ENCODE measurements around the gene MTX1. TPM values are rescaled to one million over a fixed set of nuclear protein-coding genes. Genes with fewer than 3 reads are reported as not detected.
"Not testable (repeated sequence)": the region's sequence is repeated elsewhere in the genome, so short reads cannot be mapped to it uniquely, and the experiment has no call there.

MTX1 gene
- total and polyA plus RNA-seq, 9 of the 15 experiments (the other 6 are each of a cell fraction or from before 2014, with no cell fraction given), result 29.1 to 98.4 (median 66.9) TPM

- H3K4me3 ChIP-seq; in situ Hi-C loops (cut with MboI); H3K9me3 ChIP-seq (replicated peaks; ENCODE audit: control insufficient read depth, insufficient read depth, low read depth, low read length); H3K9ac ChIP-seq (ENCODE audit: insufficient read depth in 1 of 2, low read depth in 2 of 2, low read length in 2 of 2); H3K27ac ChIP-seq (ENCODE audit: extremely low read depth, low read depth, low read length); CTCF ChIA-PET (ENCODE audit: low intra/inter-chr PET ratio); BruUV-seq (replicated peaks); ATAC-seq; H4K20me1 ChIP-seq (replicated peaks; ENCODE audit: control insufficient read depth, insufficient read depth, low read length); H3K36me3 ChIP-seq (ENCODE audit: control insufficient read depth, insufficient read depth, low read length); H2AFZ ChIP-seq (ENCODE audit: low read depth, low read length); H3K27me3 ChIP-seq (ENCODE audit: control insufficient read depth in 2 of 2, insufficient read depth in 2 of 2, low read length in 2 of 2); H3K4me2 ChIP-seq (ENCODE audit: insufficient read depth, low read length); DNase-seq (ENCODE audit: extremely low read depth in 1 of 4, low spot score in 3 of 4); H3K9me1 ChIP-seq (ENCODE audit: control insufficient read depth, insufficient read depth, low read length); intact Hi-C loops (cut with micrococcal nuclease): not testable (repeated sequence)
- POLR2A ChIA-PET, result interaction anchor here (0.5 to 0.6 kb wide), 2 partner anchors 13 to 39 kb away, joined by 3 to 5 read pairs; no protein-coding TSS in a partner anchor
- peak; percentile 63 for FAIRE-seq
- WGBS (ENCODE audit: insufficient coverage, low coverage, missing lambda C conversion rate), result 6% methylated on average over 3 of the region's 3 CpGs
- 0 out of 2 replicates have a peak, but pooled peaks have one; percentile 24 for TF ChIP-seq MTA2 (IDR thresholded peaks at IDR 0.05; ENCODE audit: low read depth)
- TF ChIP-seq ZNF263 (CRISPR knock-in tag; IDR thresholded peaks at IDR 0.05; ENCODE audit: borderline replicate concordance), result peak; percentile 42; the same call in 1 of the 2 replicates
- peak; percentile 50; the same call in 1 of the 2 replicates for TF ChIP-seq SPI1 (IDR thresholded peaks at IDR 0.05; ENCODE audit: borderline replicate concordance, low read depth, low read length)
- peak; percentile 61 for TF ChIP-seq CBFA2T3 (IDR thresholded peaks at IDR 0.05)
- TF ChIP-seq TCF3 (CRISPR knock-in tag; IDR thresholded peaks at IDR 0.05), result peak; percentile 55
- peak; percentile 86 for TF ChIP-seq PKNOX1 (IDR thresholded peaks at IDR 0.05)
- Histone ChIP-seq H3K4me1 (replicated peaks in 1 of 2; ENCODE audit: control insufficient read depth in 2 of 2, insufficient read depth in 2 of 2, low read length in 2 of 2) (peaks cover 8 to 18% of the 10 kb centered on the region in 2 experiments; a peak in 4 of 5 replicates), H3K79me2 (ENCODE audit: control insufficient read depth, insufficient read depth, low read length) (peaks cover 12% of the 10 kb centered on the region)
Measured at GRCh38 chr1:155231302-155231701, 22.8 kb downstream of the MTX1 start.

GRCh38 chr1:155232001-155232978 is 23.8 kb downstream of the MTX1 start:
- in situ Hi-C loops (cut with MboI); H4K20me1 ChIP-seq (replicated peaks; ENCODE audit: control insufficient read depth, insufficient read depth, low read length); H3K9me3 ChIP-seq (replicated peaks; ENCODE audit: control insufficient read depth, insufficient read depth, low read depth, low read length); H3K4me3 ChIP-seq; BruUV-seq (replicated peaks); H3K27me3 ChIP-seq (ENCODE audit: control insufficient read depth in 2 of 2, insufficient read depth in 2 of 2, low read length in 2 of 2); ATAC-seq; H3K9me1 ChIP-seq (ENCODE audit: control insufficient read depth, insufficient read depth, low read length); FAIRE-seq; intact Hi-C loops (cut with micrococcal nuclease); H3K4me2 ChIP-seq (ENCODE audit: insufficient read depth, low read length); H3K79me2 ChIP-seq (ENCODE audit: control insufficient read depth, insufficient read depth, low read length); H3K27ac ChIP-seq (ENCODE audit: extremely low read depth, low read depth, low read length); H3K9ac ChIP-seq (ENCODE audit: insufficient read depth in 1 of 2, low read depth in 2 of 2, low read length in 2 of 2); H2AFZ ChIP-seq (ENCODE audit: low read depth, low read length); DNase-seq (ENCODE audit: extremely low read depth in 1 of 4, low spot score in 3 of 4); CTCF ChIA-PET (ENCODE audit: low intra/inter-chr PET ratio): not testable (repeated sequence)
- WGBS (ENCODE audit: insufficient coverage, low coverage, missing lambda C conversion rate), result 59% methylated on average over 10 of the region's 13 CpGs
- peaks cover under 1 to 17% of the 10 kb centered on the region in 2 experiments; a peak in 4 of 5 replicates for H3K4me1 ChIP-seq (replicated peaks in 1 of 2; ENCODE audit: control insufficient read depth in 2 of 2, insufficient read depth in 2 of 2, low read length in 2 of 2)
- POLR2A ChIA-PET, result interaction anchor here (1.1 kb wide), 1 partner anchor 32 kb away, joined by 3 read pairs; no protein-coding TSS in a partner anchor
- H3K36me3 ChIP-seq (ENCODE audit: control insufficient read depth, insufficient read depth, low read length), result peaks cover 11% of the 10 kb centered on the region; the same call in 1 of the 3 replicates

GRCh38 chr1:155233502-155233901 is 25.0 kb downstream of the MTX1 start:
- H3K79me2 ChIP-seq (ENCODE audit: control insufficient read depth, insufficient read depth, low read length); H3K9me3 ChIP-seq (replicated peaks; ENCODE audit: control insufficient read depth, insufficient read depth, low read depth, low read length); H2AFZ ChIP-seq (ENCODE audit: low read depth, low read length); BruUV-seq (replicated peaks); in situ Hi-C loops (cut with MboI); H3K9me1 ChIP-seq (ENCODE audit: control insufficient read depth, insufficient read depth, low read length); intact Hi-C loops (cut with micrococcal nuclease); POLR2A ChIA-PET; CTCF ChIA-PET (ENCODE audit: low intra/inter-chr PET ratio); H3K4me3 ChIP-seq; H3K4me2 ChIP-seq (ENCODE audit: insufficient read depth, low read length); H3K9ac ChIP-seq (ENCODE audit: insufficient read depth in 1 of 2, low read depth in 2 of 2, low read length in 2 of 2); FAIRE-seq; H3K27me3 ChIP-seq (ENCODE audit: control insufficient read depth in 2 of 2, insufficient read depth in 2 of 2, low read length in 2 of 2); H3K27ac ChIP-seq (ENCODE audit: extremely low read depth, low read depth, low read length); H4K20me1 ChIP-seq (replicated peaks; ENCODE audit: control insufficient read depth, insufficient read depth, low read length); DNase-seq (ENCODE audit: extremely low read depth in 1 of 4, low spot score in 3 of 4): not testable (repeated sequence)
- peaks cover 11% of the 10 kb centered on the region; the same call in 1 of the 3 replicates for H3K36me3 ChIP-seq (ENCODE audit: control insufficient read depth, insufficient read depth, low read length)
- 44% methylated on average over 1 of the region's 5 CpGs for WGBS (ENCODE audit: insufficient coverage, low coverage, missing lambda C conversion rate)
- ATAC-seq, result peak; percentile 12; the same call in 1 of the 3 replicates
- H3K4me1 ChIP-seq (replicated peaks in 1 of 2; ENCODE audit: control insufficient read depth in 2 of 2, insufficient read depth in 2 of 2, low read length in 2 of 2), result peaks cover 0 to 11% of the 10 kb centered on the region in 2 experiments; a peak in 3 of 5 replicates

Data from K562 (cell line).